Bronchial epithelial cell (primary cell): ENCODE measurements around the gene DPYSL4. TPM values are rescaled to one million over a fixed set of nuclear protein-coding genes. Genes with fewer than 3 reads are reported as not detected.

Experiments used
- DNase-seq: peaks from one replicate; pipeline ENCODE4 v3.0.0-alpha.2; 2010; ENCODE audit warnings: low read depth
- FAIRE-seq: peaks from 2 replicates; lab custom pipeline; 2011; peaks lifted over from hg19 to GRCh38; lab: Jason Lieb, UNC
- H3K27me3 ChIP-seq: 2 replicates; pipeline ENCODE4 v1.5.1; 2011; ENCODE audit warnings: low read length; ENCODE audit not compliant: control insufficient read depth, insufficient read depth
- H3K36me3 ChIP-seq: 2 replicates; pipeline ENCODE4 v1.5.1; 2011; ENCODE audit warnings: low read length; ENCODE audit not compliant: control insufficient read depth, insufficient read depth
- H3K4me3 ChIP-seq: 2 replicates; pipeline ENCODE4 v1.5.1; 2011; ENCODE audit warnings: mild to moderate bottlenecking, low read depth, low read length, control low read depth
- CTCF ChIP-seq: IDR thresholded peaks from 2 replicates; pipeline ENCODE4 v1.5.1; 2011; ENCODE audit warnings: mild to moderate bottlenecking, moderate library complexity, low read length, control low read depth, inconsistent platforms; ENCODE audit not compliant: insufficient read depth, severe bottlenecking
- total RNA-seq: library from RNA; depleted of rRNA; stranded (reverse); fragments of >200 nt; gene quantifications from 2 replicates; pipeline ENCODE4 v1.2.1, GENCODE V29; 2014

Gene DPYSL4
- total RNA-seq, 1 donor from 2014 or later = 0.26 TPM

DNA sequence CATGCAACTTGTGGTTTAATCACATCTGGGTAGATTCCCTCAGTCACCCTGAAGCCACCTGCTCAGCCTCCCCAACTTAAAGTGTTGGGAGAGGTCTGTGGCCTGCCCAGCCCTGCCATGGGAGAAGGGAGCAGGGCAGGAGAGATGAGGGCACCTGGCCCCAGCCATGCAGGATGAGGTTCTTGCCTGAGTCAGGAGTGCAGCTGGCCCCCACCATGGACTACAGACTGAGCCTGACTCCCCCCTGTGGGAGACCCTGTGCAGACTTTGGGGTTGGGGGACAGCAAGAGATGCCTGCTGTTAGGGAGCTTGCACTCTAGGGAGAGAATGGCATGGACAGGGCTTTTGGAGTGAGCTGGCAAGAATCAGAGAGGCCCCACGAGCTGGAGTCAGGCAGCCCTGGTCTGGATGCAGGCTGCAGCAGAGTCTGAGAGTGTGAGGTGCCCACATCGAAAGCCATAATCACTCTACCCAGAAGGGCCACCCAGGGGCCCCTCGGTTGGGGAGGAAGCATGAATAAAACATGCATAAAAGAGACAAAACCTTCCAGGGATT is 34.7 kb upstream of the DPYSL4 start:
- H3K4me3 ChIP-seq = no peak overlapping the region
- no peak for FAIRE-seq

DNA sequence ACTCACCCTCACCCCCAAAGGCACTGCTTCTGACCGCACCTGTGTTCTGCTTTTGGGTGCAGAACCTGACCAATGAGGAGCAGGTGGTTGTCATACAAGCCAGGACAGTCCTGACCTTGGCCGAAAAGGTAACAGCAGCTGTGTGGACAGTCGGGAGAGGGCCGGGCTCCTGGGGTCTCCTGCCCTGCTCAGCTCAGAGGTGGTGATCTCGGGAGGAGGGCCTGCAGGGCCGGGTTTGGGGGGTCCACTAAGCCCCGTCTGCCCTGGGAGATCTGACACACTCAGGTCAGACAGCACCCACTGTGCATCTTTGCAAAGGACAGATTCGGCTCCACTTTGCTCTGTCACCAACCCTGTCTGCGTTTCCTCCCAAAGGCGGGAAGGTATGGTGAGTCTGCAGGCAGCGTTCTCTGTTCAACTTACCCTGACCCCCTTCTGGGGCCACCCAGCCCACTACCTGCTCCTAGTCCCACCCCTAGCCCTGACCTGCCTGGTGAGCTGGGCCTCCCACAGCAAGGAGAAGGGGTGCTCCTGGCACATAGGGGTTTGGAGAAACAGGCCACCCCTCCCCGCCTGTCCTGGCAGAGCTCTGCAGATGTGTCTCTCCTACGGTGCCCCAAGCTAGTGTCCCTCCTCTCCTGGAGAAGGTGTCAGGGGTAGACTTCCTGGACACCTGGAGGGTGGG is 33.7 kb upstream of the DPYSL4 start:
- FAIRE-seq (no peak), DNase-seq (no peak)
- Histone ChIP-seq H3K4me3 (no peak overlapping the region), H3K27me3 (no peaks in the 10 kb centered on the region), H3K36me3 (no peaks in the 10 kb centered on the region)
- TF ChIP-seq CTCF = no peak

More for the DNA sequence above, 34.7 kb upstream of the DPYSL4 start:
- Histone ChIP-seq H3K27me3 (no peaks in the 10 kb centered on the region), H3K36me3 (no peaks in the 10 kb centered on the region)
- DNase-seq = no peak
- TF ChIP-seq CTCF = no peak

GRCh38 chr10:132153616-132154217 is 33.0 kb upstream of the DPYSL4 start:
- no peaks in the 10 kb centered on the region for H3K36me3 ChIP-seq
- no peak for TF ChIP-seq CTCF
- DNase-seq (no peak), FAIRE-seq (no peak)
- H3K27me3 ChIP-seq = no peaks in the 10 kb centered on the region
- no peak overlapping the region for H3K4me3 ChIP-seq

DNA sequence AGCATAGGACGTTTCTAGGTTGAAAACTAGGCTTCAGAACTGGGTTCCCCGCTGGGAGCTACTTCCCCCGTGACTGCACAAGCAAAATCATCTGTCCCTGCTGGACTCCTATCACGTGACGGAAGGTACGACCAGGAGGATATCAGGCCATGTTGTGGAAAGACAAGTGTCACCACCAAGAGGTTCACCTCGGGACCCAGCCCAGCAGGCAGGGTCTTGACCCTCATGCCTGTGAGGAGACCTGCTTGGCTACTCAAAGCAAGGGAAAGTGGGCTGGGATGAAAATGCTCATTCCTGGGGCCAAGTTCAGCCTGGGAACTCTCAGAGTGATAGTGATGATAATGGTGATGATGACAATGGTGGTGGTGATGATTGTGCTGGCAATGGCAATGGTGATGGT is 32.3 kb upstream of the DPYSL4 start:
- TF ChIP-seq CTCF = no peak
- H3K36me3 ChIP-seq = no peaks in the 10 kb centered on the region
- FAIRE-seq (no peak), DNase-seq (no peak)
- no peaks in the 10 kb centered on the region for H3K27me3 ChIP-seq
- H3K4me3 ChIP-seq = no peak overlapping the region

DNA sequence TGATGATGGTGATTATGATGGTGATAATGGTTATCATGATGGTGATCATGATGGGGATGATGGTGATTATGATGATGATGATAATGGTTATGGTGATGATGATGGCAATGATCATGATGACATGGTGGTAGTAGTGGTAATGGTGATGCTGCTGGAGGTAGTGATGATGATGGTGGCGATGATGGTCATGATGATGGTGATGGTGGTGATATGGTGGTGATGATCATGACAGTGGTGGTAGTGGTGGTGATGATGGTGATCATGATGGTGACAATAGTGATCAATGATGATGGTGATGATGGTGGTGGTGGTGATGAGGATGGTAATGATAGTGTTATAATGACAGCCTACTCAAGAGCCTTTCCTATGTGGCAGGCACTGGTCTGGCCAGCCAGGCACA is 31.8 kb upstream of the DPYSL4 start:
- TF ChIP-seq CTCF = no peak
- FAIRE-seq (no peak), DNase-seq (no peak)
- Histone ChIP-seq H3K36me3 (no peaks in the 10 kb centered on the region), H3K4me3 (no peak overlapping the region), H3K27me3 (no peaks in the 10 kb centered on the region)
